ENCODE results near the gene RNF144A.

DNA sequence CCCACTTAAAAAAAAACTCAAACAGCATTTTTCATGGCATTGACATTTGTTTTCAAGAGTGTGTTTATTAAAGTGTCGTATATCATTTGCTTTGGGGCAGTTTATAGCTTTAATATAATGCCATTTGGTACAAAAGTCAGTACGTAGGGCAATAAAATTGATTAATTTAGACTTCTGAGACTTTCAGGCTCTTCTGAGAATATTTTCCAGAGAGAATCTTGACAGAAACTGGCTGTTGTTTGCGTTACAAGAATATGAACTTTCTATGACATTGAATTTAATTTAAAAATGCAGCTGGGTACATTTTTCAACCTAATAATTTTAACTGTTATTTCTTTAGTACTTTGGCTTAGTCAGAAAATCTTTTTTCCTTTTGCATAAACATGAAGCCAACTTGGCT is 98.9 kb downstream of the RNF144A start:
- no peak for TF ChIP-seq EZH2phosphoT487 (IDR thresholded peaks at IDR 0.05; ENCODE audit: low read length)
- TF ChIP-seq, protein P1, sequence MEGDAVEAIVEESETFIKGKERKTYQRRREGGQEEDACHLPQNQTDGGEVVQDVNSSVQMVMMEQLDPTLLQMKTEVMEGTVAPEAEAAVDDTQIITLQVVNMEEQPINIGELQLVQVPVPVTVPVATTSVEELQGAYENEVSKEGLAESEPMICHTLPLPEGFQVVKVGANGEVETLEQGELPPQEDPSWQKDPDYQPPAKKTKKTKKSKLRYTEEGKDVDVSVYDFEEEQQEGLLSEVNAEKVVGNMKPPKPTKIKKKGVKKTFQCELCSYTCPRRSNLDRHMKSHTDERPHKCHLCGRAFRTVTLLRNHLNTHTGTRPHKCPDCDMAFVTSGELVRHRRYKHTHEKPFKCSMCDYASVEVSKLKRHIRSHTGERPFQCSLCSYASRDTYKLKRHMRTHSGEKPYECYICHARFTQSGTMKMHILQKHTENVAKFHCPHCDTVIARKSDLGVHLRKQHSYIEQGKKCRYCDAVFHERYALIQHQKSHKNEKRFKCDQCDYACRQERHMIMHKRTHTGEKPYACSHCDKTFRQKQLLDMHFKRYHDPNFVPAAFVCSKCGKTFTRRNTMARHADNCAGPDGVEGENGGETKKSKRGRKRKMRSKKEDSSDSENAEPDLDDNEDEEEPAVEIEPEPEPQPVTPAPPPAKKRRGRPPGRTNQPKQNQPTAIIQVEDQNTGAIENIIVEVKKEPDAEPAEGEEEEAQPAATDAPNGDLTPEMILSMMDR (IDR thresholded peaks at IDR 0.05; ENCODE audit: low read length), result no peak
- no peak for TF ChIP-seq EZH2 (optimal IDR thresholded peaks at IDR 0.05; ENCODE audit: low read depth, low read length)

Data from MM.1S (cell line).